GM12891 (cell line): ENCODE data around the gene ASCL5.

Experiments used
- DNase-seq: peaks from one replicate; pipeline ENCODE4 v3.0.0; 2011; ENCODE audit warnings: low spot score; ENCODE audit not compliant: insufficient read length
- FAIRE-seq: peaks from 2 replicates; lab custom pipeline; 2011; peaks lifted over from hg19 to GRCh38; lab: Jason Lieb, UNC
- PAX5 ChIP-seq: IDR thresholded peaks from 2 replicates; pipeline ENCODE4 v1.6.1; 2011; ENCODE audit warnings: low read length, moderate library complexity, mild to moderate bottlenecking; ENCODE audit not compliant: insufficient read depth, severe bottlenecking
- POLR2A ChIP-seq: IDR thresholded peaks from 2 replicates; pipeline ENCODE4 v1.6.1; 2011; ENCODE audit warnings: low read depth, low read length, control low read depth
- POLR2AphosphoS5 ChIP-seq: IDR thresholded peaks from 2 replicates; pipeline ENCODE4 v1.6.1; 2011; ENCODE audit warnings: low read depth, low read length, control low read depth
- POU2F2 ChIP-seq: IDR thresholded peaks from 2 replicates; pipeline ENCODE4 v1.6.1; 2011; ENCODE audit warnings: low read depth, mild to moderate bottlenecking, control low read depth, low read length, moderate library complexity
- SPI1 ChIP-seq: IDR thresholded peaks from 2 replicates; pipeline ENCODE4 v1.6.1; 2011; ENCODE audit warnings: low read depth, low read length, control low read depth
- TAF1 ChIP-seq: IDR thresholded peaks from 2 replicates; pipeline ENCODE4 v1.6.1; 2011; ENCODE audit warnings: low read depth, low read length, control low read depth

ASCL5 gene

DNA sequence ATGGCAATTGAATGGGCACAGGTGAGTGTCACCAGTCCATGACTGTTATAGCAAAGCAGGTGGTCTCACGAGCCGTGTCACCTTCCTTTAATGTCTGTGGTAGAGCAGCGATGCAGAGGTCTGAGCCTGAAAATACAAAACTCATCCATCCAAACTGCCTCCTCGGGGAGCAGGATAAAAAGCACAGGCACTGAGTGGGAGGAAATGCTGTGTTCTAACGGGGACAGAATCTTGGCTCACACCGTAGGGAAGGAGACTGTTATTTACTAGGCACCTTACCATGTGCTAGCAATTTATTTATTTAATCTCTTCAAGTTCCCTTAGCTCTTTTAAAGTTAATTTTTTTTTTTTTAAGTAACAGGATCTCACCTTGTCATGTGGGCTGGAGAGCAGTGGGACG lies 1.2 kb downstream of the ASCL5 start:
- no peak for TF ChIP-seq SPI1
- TF ChIP-seq POU2F2, result no peak
- no peak for TF ChIP-seq PAX5
- no peak for TF ChIP-seq POLR2AphosphoS5
- no peak for TF ChIP-seq TAF1
- no peak for TF ChIP-seq POLR2A
- DNase-seq (no peak), FAIRE-seq (no peak)

DNA sequence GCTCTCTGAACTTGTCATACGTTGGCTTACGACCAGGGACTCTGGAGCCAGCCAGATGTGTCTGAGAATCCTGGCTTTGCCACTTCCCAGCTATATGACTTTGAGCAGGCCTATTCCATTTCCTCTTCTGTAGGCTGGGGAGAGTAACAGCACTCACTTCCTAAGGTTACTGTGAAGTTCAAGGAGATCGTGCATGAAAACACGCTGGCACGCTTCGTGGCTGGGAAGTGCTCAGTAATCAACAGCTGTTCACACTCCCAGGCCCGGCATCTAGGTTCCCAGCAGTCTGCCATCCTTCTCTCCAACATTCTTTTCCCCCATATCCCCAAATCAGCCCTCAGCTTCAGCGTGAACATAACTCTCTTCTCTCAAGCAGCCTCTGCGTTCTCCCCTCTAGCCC lies 2.0 kb downstream of the ASCL5 start:
- FAIRE-seq (no peak), DNase-seq (no peak)
- TF ChIP-seq POU2F2, result no peak

DNA sequence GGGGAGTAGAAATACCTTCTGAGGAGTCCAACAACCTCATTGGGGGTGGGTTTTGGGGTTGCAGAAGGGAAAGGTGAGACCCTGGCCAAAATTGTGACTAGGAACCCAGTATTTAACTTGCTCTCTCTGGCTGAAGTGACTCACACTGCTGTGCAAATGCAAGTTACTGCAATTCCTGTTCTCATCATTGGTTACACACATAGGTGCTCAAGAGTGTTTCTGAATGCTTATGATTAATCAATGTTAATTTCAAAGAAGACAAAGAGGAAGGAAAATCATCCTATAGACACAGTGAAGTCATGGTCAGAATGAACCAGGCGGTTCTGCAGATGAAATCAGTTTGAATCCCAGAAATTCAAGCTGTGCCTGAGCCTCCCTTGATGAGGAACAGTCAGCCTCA lies 3.1 kb downstream of the ASCL5 start:
- no peak for FAIRE-seq
- TF ChIP-seq TAF1 (no peak), POLR2A (no peak), POLR2AphosphoS5 (no peak), SPI1 (no peak), POU2F2 (no peak), PAX5 (no peak)

DNA sequence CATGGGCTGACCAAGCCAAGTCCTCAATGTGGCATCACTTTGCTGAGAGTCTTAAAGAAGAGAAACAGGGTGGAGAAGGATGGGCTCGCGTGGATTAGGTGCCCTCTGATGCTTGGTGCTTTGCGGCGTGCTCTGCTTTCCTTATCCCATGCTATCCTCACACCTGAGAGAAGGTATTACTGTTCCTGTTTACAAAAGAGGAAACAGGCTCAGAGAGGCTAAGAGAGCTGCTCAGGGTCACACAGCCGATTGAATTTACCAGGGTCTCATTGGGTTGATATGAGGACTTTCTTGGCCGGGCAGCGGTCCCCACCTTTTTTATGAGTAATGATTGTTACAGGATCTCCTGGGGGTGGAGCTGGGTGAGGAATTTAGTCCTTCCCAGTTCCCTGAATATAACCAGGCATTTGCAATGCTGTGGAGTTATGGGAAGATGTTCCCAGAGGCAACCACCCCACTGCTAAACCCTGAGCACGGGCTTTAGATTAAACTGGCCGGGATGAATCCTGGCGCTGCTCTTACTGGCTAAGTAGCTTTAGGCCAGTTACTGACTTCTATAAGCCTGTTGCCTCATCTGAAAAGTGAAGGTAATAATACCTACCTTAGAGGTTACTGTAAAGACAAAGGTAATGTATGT lies 4.5 kb downstream of the ASCL5 start:
- no peak for FAIRE-seq
- TF ChIP-seq POLR2A (no peak), SPI1 (no peak), PAX5 (no peak)
- no peak for DNase-seq

More for the DNA sequence above, 3.1 kb downstream of the ASCL5 start:
- no peak for DNase-seq

- DNase-seq (peak; percentile 63), FAIRE-seq (peak; percentile 82)
- TF ChIP-seq POU2F2 (no peak), TAF1 (no peak), SPI1 (no peak)
Observed at GRCh38 chr1:201119206-201120197, 7.5 kb downstream of the ASCL5 start.

GRCh38 chr1:201116091-201116490 lies 10.9 kb downstream of the ASCL5 start:
- no peak for FAIRE-seq
- TF ChIP-seq SPI1, result no peak
- no peak for TF ChIP-seq POU2F2
- TF ChIP-seq PAX5, result no peak
- TF ChIP-seq POLR2AphosphoS5, result no peak
- TF ChIP-seq POLR2A, result no peak
- TF ChIP-seq TAF1, result no peak
- no peak for DNase-seq

- FAIRE-seq (no peak), DNase-seq (no peak)
- TF ChIP-seq POLR2AphosphoS5 (no peak), SPI1 (no peak), POLR2A (no peak), PAX5 (no peak), TAF1 (no peak), POU2F2 (no peak)
Observed at GRCh38 chr1:201115390-201115937, 11.5 kb downstream of the ASCL5 start.

GRCh38 chr1:201114245-201115131 lies 12.5 kb downstream of the ASCL5 start:
- peak; percentile 84 for DNase-seq

DNA sequence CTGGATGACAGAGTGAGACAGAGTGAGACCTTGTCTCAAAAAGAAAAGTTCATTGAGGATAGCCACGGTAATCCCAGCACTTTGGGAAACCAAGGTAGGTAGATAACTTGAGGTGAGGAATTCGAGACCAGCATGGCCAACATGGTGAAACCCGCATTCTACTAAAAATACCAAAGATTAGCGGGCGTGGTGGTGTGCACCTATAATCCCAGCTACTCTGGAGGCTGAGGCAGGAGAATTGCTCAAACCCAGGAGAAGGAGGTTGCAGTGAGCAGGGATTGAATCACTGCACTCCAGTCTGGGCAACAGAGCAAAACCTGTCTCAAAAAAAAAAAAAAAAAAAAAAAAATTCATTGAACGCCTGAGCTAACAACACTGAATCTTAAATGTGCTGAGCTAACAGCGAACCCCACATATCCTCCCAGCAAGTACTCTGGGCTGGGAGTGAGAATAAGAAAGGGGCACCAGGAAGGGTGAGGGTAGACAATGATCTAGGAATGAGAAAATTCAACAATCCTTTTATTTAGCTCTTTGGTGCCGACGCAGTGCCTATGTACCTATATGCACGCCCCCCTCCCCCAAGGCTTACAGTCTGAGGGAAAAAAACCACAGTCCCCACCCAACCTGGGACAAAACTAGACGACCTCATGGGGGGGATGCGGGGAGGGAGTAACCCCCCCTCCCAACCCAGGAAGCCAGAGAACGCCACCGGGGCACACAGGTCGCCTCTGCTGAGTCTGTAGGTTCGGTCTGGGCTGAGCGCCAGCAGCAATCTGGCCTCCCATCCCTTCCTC lies 13.3 kb downstream of the ASCL5 start:
- no peak for TF ChIP-seq POU2F2
- TF ChIP-seq POLR2A, result no peak
- DNase-seq (no peak), FAIRE-seq (peak; percentile 5)

More at GRCh38 chr1:201114245-201115131, 12.5 kb downstream of the ASCL5 start:
- peak; percentile 94 for FAIRE-seq
- TF ChIP-seq SPI1 (0 out of 2 replicates have a peak, but pooled peaks have one; percentile 1), POU2F2 (no peak)
